Calu3 (cell line): ENCODE results near the gene FOXN3. TPM values are rescaled to one million over a fixed set of nuclear protein-coding genes. Genes with fewer than 3 reads are reported as not detected.

Source experiments
- BruUV-seq: library from RNA; stranded (reverse); fragments of 400-500 nt; replicated peaks from 2 replicates; lab custom pipeline; 2021; lab: Mats Ljungman, UMichigan
- CTCF ChIA-PET: fragments of 300-600 bp; sonication (Branson Sonifier 250); formaldehyde crosslinking; loops from one replicate; lab custom pipeline; 2022; ENCODE audit warnings: antibody characterized with exemption; lab: Charles Lee
- DNase-seq: peaks from one replicate; pipeline ENCODE4 v3.0.0; 2022
- H3K27ac Mint-ChIP-seq: one replicate; pipeline ENCODE4 v1.8.0; 2022; ENCODE audit warnings: mixed read lengths; ENCODE audit not compliant: unreplicated experiment
- H3K27me3 Mint-ChIP-seq: one replicate; pipeline ENCODE4 v1.8.0; 2022; ENCODE audit warnings: mixed read lengths; ENCODE audit not compliant: unreplicated experiment
- H3K36me3 Mint-ChIP-seq: one replicate; pipeline ENCODE4 v1.8.0; 2022; ENCODE audit warnings: mild to moderate bottlenecking, moderate library complexity, mixed read lengths; ENCODE audit not compliant: insufficient read depth, unreplicated experiment
- H3K4me1 Mint-ChIP-seq: one replicate; pipeline ENCODE4 v1.8.0; 2022; ENCODE audit warnings: mild to moderate bottlenecking, low read depth, mixed read lengths; ENCODE audit not compliant: unreplicated experiment
- H3K4me3 Mint-ChIP-seq: one replicate; pipeline ENCODE4 v1.8.0; 2022; ENCODE audit warnings: mild to moderate bottlenecking, low read depth, moderate library complexity, mixed read lengths; ENCODE audit not compliant: unreplicated experiment
- H3K9me3 Mint-ChIP-seq: one replicate; pipeline ENCODE4 v1.8.0; 2022; ENCODE audit warnings: low read depth, mixed read lengths; ENCODE audit not compliant: unreplicated experiment
- intact Hi-C: fragments of 100-400 bp; cut with micrococcal nuclease; formaldehyde crosslinking; loops from one replicate; pipeline ENCODE4 v1.10.0; 2022; ENCODE audit not compliant: unreplicated experiment
- total RNA-seq: library from RNA; stranded (reverse); gene quantifications from 2 replicates; pipeline ENCODE4 v1.2.3, GENCODE V29; 2022
- TF ChIP-seq, protein P1 (sequence below): fragments of 200-600 bp; IDR thresholded peaks from one replicate; pipeline ENCODE4 v1.8.0; 2022; ENCODE audit warnings: antibody characterized with exemption; ENCODE audit not compliant: unreplicated experiment

FOXN3 gene
- total RNA-seq, 1 experiment from 2014 or later: 11.8 TPM

DNA sequence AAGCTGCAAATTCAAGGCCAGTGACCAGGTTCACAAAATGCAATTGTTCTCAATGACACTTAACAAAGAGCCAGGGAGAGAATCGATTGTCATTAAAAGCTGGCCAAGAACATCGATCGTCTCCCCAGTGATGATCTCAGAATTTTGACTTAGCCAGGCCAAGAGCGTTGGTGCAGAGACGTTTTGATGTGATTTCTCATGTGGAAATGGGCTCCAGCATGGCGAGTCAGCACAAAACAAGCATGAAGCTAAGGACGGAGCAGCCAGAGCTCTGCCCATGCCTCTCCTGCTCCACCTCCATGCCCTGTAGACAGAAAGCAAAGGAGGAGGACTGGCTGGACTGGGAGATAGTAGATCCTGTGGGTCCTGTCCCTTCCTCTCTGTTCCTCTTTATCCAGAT, 270.8 kb downstream of the FOXN3 start:
- TF ChIP-seq, protein P1, sequence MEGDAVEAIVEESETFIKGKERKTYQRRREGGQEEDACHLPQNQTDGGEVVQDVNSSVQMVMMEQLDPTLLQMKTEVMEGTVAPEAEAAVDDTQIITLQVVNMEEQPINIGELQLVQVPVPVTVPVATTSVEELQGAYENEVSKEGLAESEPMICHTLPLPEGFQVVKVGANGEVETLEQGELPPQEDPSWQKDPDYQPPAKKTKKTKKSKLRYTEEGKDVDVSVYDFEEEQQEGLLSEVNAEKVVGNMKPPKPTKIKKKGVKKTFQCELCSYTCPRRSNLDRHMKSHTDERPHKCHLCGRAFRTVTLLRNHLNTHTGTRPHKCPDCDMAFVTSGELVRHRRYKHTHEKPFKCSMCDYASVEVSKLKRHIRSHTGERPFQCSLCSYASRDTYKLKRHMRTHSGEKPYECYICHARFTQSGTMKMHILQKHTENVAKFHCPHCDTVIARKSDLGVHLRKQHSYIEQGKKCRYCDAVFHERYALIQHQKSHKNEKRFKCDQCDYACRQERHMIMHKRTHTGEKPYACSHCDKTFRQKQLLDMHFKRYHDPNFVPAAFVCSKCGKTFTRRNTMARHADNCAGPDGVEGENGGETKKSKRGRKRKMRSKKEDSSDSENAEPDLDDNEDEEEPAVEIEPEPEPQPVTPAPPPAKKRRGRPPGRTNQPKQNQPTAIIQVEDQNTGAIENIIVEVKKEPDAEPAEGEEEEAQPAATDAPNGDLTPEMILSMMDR: no peak
- CTCF ChIA-PET: no interaction called here
- DNase-seq: no peak
- Mint-ChIP-seq H3K27ac (no peak overlapping the region), H3K27me3 (peaks cover 69% of the 10 kb centered on the region), H3K36me3 (no peaks in the 10 kb centered on the region), H3K9me3 (no peaks in the 10 kb centered on the region), H3K4me3 (no peak overlapping the region), H3K4me1 (peaks cover 7% of the 10 kb centered on the region)
- intact Hi-C loops: no loop called here
- BruUV-seq: no TSS peak

DNA sequence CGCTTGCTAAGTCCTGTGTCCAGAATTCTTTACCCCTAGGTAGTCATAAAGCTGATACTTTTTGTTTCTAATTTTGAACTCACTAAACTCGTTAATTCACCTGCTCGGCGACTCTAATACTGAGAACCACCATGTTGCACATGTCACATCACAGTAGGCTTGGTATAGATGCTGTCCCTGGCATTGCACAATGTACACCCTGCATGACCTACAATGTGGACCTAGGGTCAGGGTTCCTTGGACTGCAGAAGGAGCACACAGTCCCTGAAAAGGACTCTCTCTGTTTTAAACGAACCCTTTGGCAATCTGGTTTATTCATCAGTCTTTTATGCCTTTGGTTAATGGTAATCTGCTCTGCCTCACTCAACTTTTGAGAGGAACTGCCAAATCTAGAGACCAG, 272.4 kb downstream of the FOXN3 start:
- CTCF ChIA-PET: no interaction called here
- no peak for DNase-seq
- Mint-ChIP-seq H3K36me3 (no peaks in the 10 kb centered on the region), H3K27me3 (peaks cover 53% of the 10 kb centered on the region), H3K4me3 (no peak overlapping the region), H3K27ac (no peak overlapping the region), H3K9me3 (no peaks in the 10 kb centered on the region), H3K4me1 (peaks cover 14% of the 10 kb centered on the region)
- TF ChIP-seq, protein P1: no peak
- intact Hi-C loops: no loop called here
- BruUV-seq: no TSS peak

DNA sequence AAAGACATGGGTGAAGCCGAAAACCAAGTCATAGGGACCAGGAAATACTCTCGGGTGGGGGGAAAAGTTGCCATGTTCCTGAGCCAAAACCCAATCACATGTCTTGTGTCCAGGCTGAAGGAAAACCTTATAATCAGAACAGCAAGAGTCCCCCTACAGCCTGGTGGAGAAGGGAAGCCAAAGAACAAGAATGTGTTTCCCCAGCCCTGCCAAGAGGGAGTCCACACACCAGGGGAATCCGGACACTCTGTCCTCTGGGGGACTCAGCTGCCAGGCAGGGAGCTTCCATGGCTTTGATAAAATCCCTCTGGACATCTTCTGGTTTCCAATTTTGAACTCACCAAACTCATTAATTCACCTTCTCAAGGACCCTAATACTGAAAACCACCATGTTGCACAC, 273.0 kb downstream of the FOXN3 start:
- Mint-ChIP-seq H3K4me3 (no peak overlapping the region), H3K36me3 (no peaks in the 10 kb centered on the region), H3K27me3 (peaks cover 48% of the 10 kb centered on the region), H3K27ac (no peak overlapping the region), H3K4me1 (peaks cover 15% of the 10 kb centered on the region), H3K9me3 (no peaks in the 10 kb centered on the region)
- intact Hi-C loops: no loop called here
- TF ChIP-seq, protein P1: no peak
- CTCF ChIA-PET: no interaction called here
- no peak for DNase-seq
- BruUV-seq: no TSS peak

DNA sequence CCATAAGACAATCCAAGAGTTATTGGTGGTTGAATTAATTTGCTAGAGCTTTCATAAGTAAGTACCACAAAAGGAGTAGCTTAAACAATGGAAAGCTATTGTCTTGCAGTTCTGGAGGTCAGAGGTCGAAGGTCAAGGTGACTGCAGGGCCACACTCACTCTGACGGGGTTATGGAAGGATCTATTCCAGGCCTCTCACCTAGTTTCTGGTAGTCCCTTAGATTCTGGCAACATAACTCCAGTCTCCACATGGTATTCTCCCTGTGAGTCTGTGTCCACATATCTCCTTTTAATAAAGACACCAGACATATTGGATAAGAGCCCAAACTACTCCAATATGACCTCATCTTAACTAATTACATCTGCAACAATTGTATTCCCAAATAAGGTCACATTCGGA, 273.4 kb downstream of the FOXN3 start:
- Mint-ChIP-seq H3K9me3 (no peaks in the 10 kb centered on the region), H3K4me3 (no peak overlapping the region), H3K4me1 (peaks cover 15% of the 10 kb centered on the region), H3K27ac (no peak overlapping the region), H3K36me3 (no peaks in the 10 kb centered on the region), H3K27me3 (peaks cover 43% of the 10 kb centered on the region)
- TF ChIP-seq, protein P1: no peak
- intact Hi-C loops: no loop called here
- BruUV-seq: no TSS peak
- no peak for DNase-seq
- CTCF ChIA-PET: no interaction called here
